HG03039 (cell line): ENCODE measurements around the gene MAPK14.

Experiments used
- ATAC-seq: cut with Tn5 transposase; IDR thresholded peaks from one replicate; pipeline ENCODE4 v1.9.1; 2021; ENCODE audit warnings: mild to moderate bottlenecking, moderate library complexity; ENCODE audit not compliant: unreplicated experiment

Gene MAPK14

DNA sequence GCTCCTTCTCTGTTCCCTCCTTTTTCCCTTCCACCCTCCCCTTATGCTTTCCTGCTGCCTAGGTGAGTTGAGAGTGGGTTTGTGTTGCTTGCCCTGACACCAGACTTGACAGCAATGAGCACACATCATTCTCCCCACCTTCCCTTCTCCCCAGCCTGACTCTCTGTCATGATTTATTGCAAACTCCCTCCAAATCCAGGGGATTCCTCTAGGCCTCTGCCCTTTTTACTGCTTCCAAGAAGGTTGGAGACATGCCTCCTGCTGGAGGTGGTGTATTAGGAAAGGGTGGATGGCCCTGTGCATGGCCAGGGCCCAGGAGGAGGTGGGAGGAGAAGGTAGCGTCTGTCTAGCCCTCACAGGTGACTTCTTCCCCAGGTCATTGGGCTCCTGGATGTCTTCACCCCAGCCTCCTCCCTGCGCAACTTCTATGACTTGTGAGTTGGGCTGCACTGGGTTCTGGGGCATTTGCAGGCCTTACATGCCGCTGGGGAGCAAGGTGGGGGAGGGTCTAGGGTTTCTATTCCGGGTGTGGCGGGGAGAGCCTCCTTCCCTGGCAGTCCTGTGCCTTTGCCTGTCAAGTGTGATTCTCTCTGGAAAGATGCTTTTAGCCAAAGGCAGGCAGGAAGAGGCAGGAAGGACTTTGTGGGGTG, 104.8 kb downstream of the MAPK14 start:
- ATAC-seq = no peak

DNA sequence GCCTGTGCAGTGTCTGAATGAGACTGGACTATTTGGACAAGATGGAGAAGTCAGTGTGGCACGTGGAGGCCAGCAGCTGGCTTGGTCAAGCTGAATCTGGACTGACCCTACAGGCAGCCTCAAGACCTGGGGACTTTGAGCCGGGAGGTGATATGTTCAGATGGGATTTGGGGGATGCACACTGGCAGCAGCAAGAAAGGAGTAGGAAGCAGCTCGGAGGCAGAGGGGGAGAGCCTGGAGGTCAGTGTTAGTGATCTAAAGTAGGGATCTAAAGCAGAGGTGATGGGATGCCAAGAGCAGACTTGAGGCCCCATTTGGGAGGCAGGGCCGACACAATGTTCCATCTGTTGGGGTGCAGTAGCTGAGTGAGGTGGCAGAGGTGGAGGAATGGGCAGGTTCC, 105.5 kb downstream of the MAPK14 start:
- ATAC-seq = no peak

DNA sequence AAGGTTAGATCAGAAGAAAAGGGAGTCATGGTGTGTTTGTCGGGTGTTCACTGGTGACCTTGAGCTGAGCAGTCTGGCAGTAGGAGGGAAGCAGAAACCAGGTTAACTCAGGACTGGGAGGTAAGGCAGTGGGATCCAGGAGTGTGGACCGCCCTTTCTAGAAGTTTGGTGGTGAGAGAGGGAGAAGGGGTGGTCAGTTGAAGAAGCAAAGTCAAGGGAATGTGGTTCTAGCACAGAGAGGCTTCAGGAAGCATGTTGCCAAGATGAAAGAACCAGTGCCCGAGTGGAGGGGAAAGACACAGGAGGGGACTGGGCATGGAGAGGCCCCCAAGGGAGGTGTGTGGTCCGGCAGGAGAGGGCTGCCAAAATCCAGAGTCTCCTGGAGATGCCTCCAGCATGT, 106.3 kb downstream of the MAPK14 start:
- no peak for ATAC-seq

DNA sequence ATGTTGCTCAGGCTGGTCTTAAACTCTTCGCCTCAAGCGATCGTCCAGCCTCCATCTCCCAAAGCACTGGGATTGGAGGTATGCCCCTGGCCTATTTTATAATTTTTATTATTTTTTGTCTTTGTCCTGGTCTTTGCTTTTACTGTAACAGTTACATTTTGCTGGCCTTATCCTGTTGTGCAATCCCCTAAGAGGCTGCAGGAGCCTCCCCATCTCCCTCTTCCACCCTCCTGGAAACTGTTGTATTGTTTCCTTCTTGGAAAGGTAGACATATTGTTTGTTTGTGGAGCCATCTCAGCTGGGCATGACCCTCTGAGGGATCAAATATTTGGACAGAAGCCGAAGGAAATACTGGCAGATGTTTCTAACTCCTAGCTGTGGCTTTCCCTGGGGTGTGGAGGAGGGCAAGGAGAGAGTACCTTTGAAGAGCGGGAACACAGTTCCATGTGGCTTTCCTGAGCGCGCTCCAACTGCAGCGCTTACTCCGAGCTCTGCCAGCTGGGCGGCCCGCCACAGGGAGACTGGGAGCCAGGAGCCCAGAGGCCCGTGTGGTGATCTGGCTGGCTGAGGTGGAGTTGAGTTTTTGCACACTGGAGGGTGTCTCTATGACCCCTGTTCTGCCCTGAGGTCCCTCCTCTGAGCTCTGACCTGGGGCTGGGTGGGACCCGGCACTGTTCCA, 107.6 kb downstream of the MAPK14 start:
- no peak for ATAC-seq

DNA sequence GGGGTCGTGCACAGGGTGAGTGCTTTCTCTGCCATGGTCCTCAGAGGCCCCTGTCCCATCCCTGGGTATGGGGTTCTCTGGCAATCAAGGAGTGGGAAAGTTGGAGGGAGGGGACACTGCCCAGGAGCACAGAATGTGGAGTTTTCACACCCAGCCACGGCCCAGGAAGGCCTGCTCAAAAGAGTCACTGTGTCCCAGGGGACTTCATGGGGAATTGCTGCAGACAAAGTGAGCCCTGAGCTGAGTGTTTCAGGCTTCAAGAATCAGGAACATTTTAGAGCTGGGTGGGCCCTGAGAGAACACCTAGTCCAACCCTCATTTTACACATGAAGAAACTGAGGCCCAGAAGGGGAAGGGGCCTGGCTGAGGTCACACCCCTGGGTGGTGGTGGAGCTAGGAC, 108.4 kb downstream of the MAPK14 start:
- no peak for ATAC-seq

DNA sequence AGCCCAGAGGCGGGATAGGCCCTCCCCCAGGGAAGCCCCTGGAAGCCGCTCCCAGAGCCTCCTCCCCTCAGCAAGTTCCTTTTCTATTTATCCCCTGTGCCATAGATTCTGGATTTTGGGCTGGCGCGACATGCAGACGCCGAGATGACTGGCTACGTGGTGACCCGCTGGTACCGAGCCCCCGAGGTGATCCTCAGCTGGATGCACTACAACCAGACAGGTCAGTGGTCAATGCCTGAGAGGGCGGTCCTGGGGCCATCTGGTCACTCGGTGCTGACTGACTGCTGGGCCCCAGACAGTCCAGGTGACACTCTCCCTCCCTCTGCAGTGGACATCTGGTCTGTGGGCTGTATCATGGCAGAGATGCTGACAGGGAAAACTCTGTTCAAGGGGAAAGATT, 108.9 kb downstream of the MAPK14 start:
- ATAC-seq = no peak

DNA sequence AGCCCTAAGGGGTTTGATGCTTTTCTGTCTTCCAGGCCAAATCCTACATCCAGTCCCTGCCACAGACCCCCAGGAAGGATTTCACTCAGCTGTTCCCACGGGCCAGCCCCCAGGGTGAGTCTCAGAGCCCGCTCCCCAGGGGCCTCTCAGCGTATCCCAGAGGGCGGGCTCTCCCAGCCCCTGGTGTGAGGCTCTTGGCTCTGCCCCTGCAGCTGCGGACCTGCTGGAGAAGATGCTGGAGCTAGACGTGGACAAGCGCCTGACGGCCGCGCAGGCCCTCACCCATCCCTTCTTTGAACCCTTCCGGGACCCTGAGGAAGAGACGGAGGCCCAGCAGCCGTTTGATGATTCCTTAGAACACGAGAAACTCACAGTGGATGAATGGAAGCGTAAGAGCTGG, 111.1 kb downstream of the MAPK14 start:
- no peak for ATAC-seq

DNA sequence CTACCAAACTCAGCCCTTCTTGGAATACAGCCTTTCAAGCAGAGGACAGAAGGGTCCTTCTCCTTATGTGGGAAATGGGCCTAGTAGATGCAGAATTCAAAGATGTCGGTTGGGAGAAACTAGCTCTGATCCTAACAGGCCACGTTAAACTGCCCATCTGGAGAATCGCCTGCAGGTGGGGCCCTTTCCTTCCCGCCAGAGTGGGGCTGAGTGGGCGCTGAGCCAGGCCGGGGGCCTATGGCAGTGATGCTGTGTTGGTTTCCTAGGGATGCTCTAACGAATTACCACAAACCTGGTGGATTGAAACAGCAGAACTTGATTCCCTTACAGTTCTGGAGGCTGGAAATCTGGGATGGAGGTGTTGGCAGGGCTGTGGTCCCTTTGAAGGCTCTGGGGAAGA, 111.8 kb downstream of the MAPK14 start:
- ATAC-seq = no peak

DNA sequence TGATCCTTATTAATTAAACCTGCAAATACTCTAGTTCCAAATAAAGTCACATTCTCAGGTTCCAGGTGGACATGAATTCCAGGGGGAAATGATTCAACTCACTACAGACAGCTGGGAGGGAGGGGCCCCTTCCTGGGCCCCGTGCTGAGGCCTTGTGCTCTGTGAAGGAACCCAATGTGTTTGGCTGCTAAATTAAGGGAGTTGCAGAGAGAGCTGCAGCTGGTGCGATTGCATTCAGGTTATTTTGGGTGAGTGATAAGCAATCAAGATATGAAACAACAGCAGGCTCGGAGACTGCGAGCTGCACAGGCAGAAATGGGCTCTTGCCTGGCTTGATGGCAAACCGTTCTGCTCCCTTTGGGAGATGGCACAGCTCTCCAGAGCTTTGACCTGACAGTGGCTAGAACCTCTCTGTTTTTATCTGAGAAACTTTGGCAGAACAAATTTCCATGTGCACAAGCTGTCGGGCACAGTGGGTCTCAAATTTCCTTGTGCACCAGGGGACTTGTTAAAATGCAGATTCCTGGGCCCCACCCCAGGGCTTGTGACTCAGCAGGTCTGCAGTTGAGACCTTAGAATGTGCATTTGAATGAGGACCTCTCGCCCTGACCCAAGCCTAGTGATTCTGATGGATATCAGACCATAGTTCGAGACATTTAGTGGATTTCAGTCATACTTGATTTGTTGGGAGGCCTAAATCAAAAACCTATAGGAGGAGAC, 112.5 kb downstream of the MAPK14 start:
- no peak for ATAC-seq

DNA sequence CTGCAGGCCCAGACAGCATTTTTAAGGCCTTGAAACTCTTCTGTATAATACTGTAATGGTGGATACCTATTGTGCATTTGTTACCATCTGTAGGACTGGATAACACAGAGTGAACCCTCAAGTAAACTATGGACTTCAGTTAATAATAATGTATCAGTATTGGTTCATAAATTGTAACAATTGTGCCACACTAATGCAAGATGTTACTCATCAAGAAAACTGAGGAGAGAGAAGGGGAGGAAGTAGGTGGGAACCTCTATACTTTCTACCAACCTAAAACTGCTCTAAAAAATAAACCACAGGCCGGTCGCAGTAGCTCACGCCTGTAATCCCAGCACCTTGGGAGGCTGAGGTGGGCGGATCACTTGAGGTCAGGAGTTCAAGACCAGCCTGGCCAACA, 113.5 kb downstream of the MAPK14 start:
- no peak for ATAC-seq

DNA sequence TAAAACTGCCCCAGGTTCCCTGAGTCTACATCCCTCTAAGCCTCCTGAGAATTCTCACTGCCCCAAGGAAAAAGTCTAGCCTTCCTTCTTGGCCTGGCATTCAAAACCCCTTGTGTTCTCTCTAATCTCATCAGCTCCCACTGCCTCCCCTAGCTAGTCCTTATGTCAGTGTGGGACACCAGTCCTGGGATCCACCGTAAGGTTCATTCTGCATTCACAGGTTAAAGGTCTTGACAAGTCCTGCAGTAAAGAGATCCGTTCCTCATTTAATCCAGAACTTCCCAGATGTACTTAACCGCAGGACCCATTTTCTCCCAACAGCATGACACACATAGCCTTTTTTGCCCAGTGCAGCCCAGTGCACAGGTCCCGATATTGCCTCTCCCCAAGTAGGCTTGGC, 114.4 kb downstream of the MAPK14 start:
- no peak for ATAC-seq

DNA sequence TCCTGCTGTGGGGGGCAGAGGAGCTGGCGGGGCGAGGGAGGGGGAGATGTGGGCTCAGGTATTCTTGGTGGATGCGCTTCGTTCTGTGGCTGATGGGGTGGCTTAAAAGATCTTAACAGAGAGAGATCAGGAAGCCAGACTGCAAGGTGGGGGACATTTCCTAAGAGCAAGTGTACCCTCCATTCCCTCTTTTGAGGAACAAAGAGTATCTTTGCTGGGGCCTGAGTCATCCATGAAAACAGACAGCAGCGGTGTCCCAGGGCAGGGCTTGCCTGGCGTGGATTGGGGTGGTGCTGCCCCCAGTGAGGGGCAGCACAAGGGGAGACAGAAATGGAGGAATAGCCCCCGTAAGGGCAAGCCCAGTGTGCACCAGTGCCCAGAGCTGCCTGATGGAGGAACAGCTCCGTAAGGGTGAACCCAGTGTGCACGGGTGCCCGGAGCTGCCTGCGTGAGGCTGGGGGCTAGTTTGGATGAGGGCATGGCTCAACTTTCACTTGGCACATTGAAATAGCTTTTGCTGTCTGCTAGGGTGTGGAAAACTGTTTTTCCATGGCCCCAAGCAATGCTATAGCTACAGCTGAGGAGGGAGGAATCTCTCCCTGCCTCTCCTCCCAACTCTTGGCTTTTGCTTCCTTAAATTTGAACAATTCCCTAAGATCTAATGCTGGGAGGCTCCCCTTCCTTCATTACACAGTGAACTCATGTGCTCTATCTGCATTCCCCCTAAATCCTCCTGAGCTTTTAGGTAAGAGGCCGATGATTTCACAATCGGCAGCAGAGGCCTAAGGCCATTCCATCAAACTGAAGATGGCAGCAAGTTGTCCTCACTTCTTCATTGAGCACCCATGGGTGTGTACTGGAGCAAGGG, 115.6 kb downstream of the MAPK14 start:
- no peak for ATAC-seq

DNA sequence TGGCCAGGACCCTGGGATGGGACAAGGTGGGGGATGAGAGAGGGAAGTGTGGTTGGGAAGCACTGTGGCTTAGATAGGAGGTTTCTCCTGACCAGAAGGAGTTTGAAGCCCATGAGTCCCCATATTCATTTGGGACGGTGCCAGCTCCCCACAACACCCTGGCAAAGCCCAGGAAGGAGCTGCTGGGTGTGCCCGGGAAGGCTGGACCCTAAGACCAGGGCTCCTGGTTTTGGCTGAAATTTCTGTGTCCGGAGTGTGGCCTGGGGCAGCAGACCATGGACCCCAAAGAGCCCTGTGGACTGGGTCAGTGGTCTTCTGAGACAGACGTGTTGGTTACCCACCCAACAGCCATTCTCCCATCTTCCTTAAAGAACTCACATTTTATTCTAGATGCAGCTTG, 117.9 kb downstream of the MAPK14 start:
- ATAC-seq = no peak

DNA sequence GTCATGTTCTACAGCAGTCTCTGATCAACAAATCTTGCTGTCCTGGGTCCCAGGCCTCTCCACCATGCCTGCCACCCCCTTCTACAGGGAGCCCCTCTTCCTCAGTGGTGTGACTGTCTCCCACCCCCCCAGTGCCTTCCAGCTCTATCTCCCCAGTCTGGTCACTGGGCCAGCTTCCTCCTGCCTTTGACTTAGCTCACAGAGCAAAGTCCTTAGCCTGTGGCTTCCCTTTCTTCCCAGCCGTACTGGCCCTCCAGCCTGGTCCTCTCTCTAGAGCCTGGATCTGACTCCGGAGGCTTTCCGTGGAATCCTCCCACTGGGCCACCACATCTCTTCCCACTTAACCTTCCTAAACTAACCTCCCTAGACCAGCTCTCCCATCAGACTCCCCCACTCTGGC, 119.7 kb downstream of the MAPK14 start:
- ATAC-seq = no peak

DNA sequence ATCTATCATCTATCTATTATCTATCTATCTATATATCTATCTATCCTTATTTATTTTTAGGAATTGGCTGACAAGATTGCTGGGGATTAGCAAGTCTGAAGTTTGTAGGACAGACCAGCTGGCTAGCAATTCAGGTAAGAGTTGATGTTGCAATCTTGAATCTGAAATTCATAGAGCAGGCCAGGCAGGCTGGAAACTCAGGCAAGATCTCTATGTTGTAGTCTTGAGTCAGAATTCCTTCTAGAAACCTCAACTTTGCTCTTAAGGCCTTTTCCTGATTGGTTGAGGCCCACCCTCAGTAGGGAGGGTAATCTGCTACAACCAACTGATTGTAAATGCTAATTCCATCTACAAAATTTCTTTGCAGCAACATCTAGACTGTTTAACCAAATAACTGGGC, 121.9 kb downstream of the MAPK14 start:
- no peak for ATAC-seq

DNA sequence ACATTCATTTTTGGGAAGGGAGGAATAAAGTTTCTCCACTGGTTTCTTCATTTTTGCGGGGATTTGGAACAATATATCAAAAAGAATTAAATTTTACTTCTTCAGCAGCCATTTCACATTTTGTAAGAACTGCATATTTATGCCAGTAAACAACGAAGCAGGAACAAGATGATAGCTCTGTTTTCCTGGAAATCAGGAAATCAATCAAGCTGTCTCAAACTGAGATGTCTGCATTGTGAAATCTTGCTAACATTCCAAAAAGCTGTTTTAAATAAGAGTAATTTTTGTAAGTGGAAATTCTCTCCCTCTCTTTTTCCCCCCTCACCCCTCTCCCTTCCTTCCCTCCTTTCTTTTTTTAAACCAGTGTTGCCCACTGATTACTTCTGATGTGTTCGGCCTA, 122.7 kb downstream of the MAPK14 start:
- ATAC-seq = no peak

DNA sequence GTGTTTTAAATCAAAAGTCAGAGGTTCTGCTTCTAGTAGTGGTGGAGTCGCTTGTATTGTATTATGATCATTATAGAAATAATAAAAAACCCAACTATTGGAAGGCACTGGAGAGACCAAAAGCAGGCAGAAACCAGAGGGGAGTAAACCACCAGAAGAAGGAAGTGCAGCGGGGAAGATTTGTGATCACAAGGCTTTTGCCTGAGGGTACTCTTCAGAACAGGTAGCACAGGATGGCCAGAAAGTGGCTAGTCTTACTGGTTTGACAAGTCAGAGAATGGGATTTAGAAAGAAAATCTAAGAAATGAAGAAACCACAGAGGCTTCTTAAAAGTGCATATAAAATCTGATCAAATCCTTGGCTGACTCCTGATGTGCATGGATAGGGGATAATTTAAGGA, 126.7 kb downstream of the MAPK14 start:
- no peak for ATAC-seq

DNA sequence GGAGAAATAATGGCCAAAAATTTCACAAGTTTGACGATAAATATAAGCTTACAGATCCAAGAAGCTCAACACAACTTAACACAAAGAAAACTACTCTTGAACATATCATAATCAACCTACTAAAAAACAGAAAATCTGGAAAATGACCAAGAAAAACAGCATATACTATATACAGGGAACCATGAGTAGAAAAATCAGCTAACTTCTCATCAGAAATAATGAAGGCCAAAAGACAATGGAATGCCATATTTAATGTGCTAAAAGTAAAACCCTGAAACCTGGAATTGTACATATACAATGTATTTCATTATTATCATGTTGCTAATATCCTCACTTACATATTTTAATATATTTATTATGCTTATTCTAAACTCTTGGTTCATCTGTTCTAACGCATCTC, 128.1 kb downstream of the MAPK14 start:
- no peak for ATAC-seq

DNA sequence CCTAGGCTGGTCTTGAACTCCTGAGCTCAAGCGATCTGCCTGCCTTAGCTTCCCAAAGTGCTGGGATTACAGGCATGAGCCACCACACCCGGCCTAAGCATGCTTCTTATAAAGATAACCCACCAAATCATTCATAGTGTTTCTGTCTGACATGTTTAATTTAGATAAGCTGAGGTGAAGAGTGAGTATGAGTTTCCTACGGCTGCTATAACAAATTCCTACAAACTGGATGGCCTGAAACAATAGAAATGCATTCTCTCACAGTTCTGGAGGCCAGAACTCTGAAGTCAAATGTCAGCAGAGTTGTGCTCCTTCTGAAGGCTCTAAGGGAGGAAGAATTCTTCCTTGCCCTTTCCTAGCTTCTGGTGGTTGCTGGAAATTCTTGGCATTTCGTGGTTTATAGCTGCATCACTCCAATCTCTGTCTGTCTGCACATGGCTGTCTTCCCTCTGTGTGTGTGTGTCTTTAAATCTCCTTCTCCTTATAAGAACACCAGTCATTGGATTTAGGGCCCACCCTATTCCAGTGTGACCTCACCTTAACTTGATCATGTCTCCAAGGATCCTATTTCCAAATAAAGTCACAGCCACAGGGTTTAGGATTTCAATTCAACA, 132.6 kb downstream of the MAPK14 start:
- ATAC-seq = no peak
